Vagina (tissue), 2 donors: Measurements from ENCODE around the gene ERBB4. TPM values are rescaled to one million over a fixed set of nuclear protein-coding genes. Genes with fewer than 3 reads are reported as not detected.
"Not testable (repeated sequence)": the region's sequence is repeated elsewhere in the genome, so short reads cannot be mapped to it uniquely, and the experiment has no call there.

Source experiments
- DNase-seq, 2 donors: peaks; one replicate each; pipeline ENCODE4 v3.0.0-alpha.2; 2017; ENCODE audit errors: extremely low spot score in 2 of 2
- H3K27ac ChIP-seq: fragments of 200-600 bp; sonication (generic); one replicate; pipeline ENCODE4 v1.5.1; 2019
- H3K27me3 ChIP-seq: fragments of 200-600 bp; sonication (generic); one replicate; pipeline ENCODE4 v1.5.1; 2019
- H3K36me3 ChIP-seq, 2 donors: fragments of 200-600 bp; sonication (generic); one replicate each; pipeline ENCODE4 v1.5.1; 2017 to 2019
- H3K4me1 ChIP-seq: fragments of 200-600 bp; sonication (generic); one replicate; pipeline ENCODE4 v1.5.1; 2019
- H3K4me3 ChIP-seq, 2 donors: fragments of 200-600 bp; sonication (generic); 1 replicate in 1 of 2; 2 replicates in 1 of 2; pipeline ENCODE4 v1.5.1; 2016 to 2019
- H3K9me3 ChIP-seq: fragments of 200-600 bp; sonication (generic); one replicate; pipeline ENCODE4 v1.5.1; 2019
- POLR2A ChIP-seq, 2 donors: fragments of 450-650 bp; IDR thresholded peaks; one replicate each; pipeline ENCODE4 v1.6.1; 2017; ENCODE audit warnings: antibody characterized with exemption in 2 of 2, mild to moderate bottlenecking in 2 of 2, moderate library complexity in 2 of 2
- POLR2AphosphoS5 ChIP-seq, 2 donors: sonication (generic); formaldehyde crosslinking; IDR thresholded peaks; one replicate each; pipeline ENCODE4 v1.9.0; 2017; ENCODE audit warnings: antibody characterized with exemption in 2 of 2, mild to moderate bottlenecking in 2 of 2, low read depth in 1 of 2; ENCODE audit not compliant: insufficient read depth in 1 of 2
- intact Hi-C: fragments of 100-400 bp; cut with DNase I; formaldehyde crosslinking; loops from one replicate; pipeline ENCODE4 v1.15.1; 2023
- total RNA-seq: library from RNA; depleted of rRNA; stranded (reverse); fragments of >200 nt; gene quantifications from one replicate; pipeline ENCODE4 v1.2.3, GENCODE V29; 2016
- TF ChIP-seq, protein P1 (sequence below), 3 experiments: fragments of 450-650 bp in 2 of 3; fragments of 200-600 bp in 1 of 3; sonication (generic) in 1 of 3; IDR thresholded peaks; one replicate each; pipeline ENCODE4 v1.5.1; 2017 to 2019; ENCODE audit warnings: antibody characterized with exemption in 3 of 3, mild to moderate bottlenecking in 2 of 3, moderate library complexity in 2 of 3

The ERBB4 gene
- total RNA-seq, 1 donor from 2014 or later = 0.25 TPM

DNA sequence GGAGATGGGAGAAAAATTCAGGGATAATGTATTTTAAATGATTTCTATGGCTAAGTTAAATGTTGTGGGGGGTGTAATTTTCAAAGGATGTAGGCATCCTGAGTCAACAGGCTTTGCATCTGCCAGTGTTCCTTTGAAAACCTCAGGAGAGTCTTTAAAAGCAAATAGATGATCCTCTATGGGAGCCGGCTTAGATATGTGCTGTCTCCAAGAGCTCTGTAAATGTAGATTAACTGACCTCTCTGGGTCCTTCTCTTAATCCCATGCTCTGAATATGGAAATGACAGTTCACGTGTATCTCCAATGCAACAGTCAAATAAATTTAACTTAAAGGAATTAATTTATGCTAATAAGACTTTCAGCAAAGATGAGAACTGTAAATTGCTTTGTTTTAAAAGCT lies 292.7 kb downstream of the ERBB4 start:
- Histone ChIP-seq H3K4me1 (no peaks in the 10 kb centered on the region), H3K36me3 (no peaks in the 10 kb centered on the region), H3K27ac (no peak overlapping the region), H3K9me3 (no peaks in the 10 kb centered on the region), H3K27me3 (no peaks in the 10 kb centered on the region), H3K4me3 (no peak overlapping the region)
- DNase-seq = no peak
- intact Hi-C loops = no loop called here
- no peak for TF ChIP-seq POLR2A (IDR thresholded peaks at IDR 0.05)
- no peak for TF ChIP-seq POLR2AphosphoS5 (IDR thresholded peaks at IDR 0.05; ENCODE audit: insufficient read depth in 1 of 2, low read depth in 1 of 2)
- TF ChIP-seq, protein P1, sequence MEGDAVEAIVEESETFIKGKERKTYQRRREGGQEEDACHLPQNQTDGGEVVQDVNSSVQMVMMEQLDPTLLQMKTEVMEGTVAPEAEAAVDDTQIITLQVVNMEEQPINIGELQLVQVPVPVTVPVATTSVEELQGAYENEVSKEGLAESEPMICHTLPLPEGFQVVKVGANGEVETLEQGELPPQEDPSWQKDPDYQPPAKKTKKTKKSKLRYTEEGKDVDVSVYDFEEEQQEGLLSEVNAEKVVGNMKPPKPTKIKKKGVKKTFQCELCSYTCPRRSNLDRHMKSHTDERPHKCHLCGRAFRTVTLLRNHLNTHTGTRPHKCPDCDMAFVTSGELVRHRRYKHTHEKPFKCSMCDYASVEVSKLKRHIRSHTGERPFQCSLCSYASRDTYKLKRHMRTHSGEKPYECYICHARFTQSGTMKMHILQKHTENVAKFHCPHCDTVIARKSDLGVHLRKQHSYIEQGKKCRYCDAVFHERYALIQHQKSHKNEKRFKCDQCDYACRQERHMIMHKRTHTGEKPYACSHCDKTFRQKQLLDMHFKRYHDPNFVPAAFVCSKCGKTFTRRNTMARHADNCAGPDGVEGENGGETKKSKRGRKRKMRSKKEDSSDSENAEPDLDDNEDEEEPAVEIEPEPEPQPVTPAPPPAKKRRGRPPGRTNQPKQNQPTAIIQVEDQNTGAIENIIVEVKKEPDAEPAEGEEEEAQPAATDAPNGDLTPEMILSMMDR (IDR thresholded peaks at IDR 0.05) = no peak

DNA sequence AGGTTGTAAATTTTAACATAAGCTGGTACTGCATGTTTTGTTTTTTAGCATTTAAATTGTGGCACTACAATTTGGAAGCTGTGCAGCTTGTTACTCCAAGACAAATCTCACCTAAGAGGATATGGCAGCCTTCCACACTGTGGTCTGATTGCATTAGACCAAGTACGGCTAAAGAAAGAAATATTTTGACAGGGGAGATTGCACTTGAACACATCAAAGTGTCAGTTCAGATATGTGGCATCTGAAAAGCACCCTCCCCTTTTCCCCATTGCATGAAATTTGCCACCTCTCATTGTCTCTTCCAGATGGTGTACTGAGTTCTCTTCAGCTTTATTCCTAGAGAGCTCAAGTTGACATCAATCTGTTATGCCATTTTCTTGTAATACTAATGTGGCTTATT lies 295.9 kb downstream of the ERBB4 start:
- H3K27me3 ChIP-seq = no peaks in the 10 kb centered on the region
- no peak for DNase-seq
- intact Hi-C loops = no loop called here
- no peaks in the 10 kb centered on the region for H3K4me1 ChIP-seq
- TF ChIP-seq POLR2A (IDR thresholded peaks at IDR 0.05) (no peak), POLR2AphosphoS5 (IDR thresholded peaks at IDR 0.05; ENCODE audit: insufficient read depth in 1 of 2, low read depth in 1 of 2) (no peak)
- TF ChIP-seq, protein P1 (IDR thresholded peaks at IDR 0.05) = no peak
- no peak overlapping the region for H3K4me3 ChIP-seq
- no peak overlapping the region for H3K27ac ChIP-seq
- H3K9me3 ChIP-seq = no peaks in the 10 kb centered on the region
- H3K36me3 ChIP-seq = no peaks in the 10 kb centered on the region

DNA sequence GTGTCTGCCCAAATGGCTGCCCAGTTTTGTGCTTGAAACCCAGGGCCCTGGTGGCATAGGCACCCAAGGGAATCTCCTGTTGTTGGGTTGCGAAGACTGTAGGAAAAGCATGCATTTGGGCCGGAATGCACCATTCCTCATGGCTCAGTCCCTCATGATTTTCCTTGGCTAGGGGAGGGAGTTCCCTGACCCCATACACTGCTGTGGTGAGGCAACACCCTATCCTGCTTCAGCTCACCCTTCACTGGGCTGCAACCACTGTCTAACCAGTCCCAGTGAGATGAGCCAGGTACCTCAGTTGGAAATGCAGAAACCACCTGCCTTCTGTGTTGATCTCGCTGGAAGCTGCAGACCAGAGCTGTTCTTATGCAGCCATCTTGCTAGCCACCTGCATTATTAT lies 300.4 kb downstream of the ERBB4 start:
- intact Hi-C loops, H3K27ac ChIP-seq, H3K27me3 ChIP-seq, H3K36me3 ChIP-seq, DNase-seq, H3K4me1 ChIP-seq, H3K4me3 ChIP-seq, H3K9me3 ChIP-seq: not testable (repeated sequence)

DNA sequence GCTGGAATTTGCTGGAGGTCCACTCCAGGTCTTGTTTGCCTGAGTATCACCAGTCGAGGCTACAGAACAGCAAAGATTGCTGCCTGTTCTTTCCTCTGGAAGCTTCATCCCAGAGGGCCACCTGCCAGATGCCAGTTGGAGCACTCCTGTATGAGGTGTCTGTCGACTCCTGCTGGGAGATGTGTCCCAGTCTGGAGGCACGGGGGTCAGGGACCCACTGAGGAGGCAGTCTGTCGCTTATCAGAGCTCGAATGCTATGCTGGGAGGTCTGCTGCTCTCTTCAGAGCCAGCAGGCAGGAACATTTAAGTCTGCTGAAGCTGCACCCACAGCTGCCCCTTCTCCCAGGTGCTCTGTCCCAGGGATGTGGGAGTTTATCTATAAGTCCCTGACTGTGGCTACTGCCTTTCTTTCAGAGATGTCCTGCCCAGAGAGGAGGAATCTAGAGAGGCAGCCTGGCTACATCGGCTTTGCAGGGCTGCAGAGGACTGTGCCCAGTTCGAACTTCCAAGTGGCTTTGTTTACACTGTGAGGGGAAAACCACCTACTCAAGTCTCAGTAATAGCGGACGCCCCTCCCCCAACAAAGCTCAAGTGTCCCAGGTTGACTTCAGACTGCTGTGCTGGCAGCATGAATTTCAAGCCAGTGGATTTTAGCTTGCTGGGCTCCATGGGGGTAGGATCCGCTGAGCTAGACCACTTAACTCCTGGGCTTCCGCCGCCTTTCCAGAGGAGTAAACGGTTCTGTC lies 301.1 kb downstream of the ERBB4 start:
- no peaks in the 10 kb centered on the region for H3K9me3 ChIP-seq
- intact Hi-C loops = no loop called here
- no peak for DNase-seq

DNA sequence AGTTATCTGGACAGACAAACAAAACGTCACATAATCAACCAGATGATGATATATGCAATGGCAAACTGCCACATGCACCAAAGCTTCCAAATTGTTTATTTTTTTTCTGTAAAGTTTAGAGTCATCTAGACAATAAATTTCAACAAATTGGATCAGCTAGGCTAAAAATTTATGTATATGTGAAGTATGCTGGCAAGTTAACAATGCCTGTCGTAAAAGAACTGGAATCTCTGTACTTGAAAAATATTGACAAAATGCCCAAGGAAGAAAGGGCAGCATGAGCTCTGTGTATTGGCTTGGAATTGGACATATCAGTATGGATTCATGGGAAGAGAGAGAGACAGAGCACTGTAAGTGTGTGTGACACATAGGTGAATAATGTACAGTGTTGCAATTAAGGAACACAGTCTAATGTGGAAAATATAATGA lies 309.8 kb downstream of the ERBB4 start:
- H3K27me3 ChIP-seq = no peaks in the 10 kb centered on the region
- no peak overlapping the region for H3K4me3 ChIP-seq
- no peak for DNase-seq
- no peak overlapping the region for H3K27ac ChIP-seq
- no peaks in the 10 kb centered on the region for H3K9me3 ChIP-seq
- no peaks in the 10 kb centered on the region for H3K4me1 ChIP-seq
- TF ChIP-seq, protein P1 (IDR thresholded peaks at IDR 0.05) = no peak
- TF ChIP-seq POLR2AphosphoS5 (IDR thresholded peaks at IDR 0.05; ENCODE audit: insufficient read depth in 1 of 2, low read depth in 1 of 2) (no peak), POLR2A (IDR thresholded peaks at IDR 0.05) (no peak)
- intact Hi-C loops = no loop called here
- no peaks in the 10 kb centered on the region for H3K36me3 ChIP-seq

More for the DNA sequence above, 301.1 kb downstream of the ERBB4 start:
- no peaks in the 10 kb centered on the region for H3K36me3 ChIP-seq
- no peak overlapping the region for H3K4me3 ChIP-seq
- H3K27ac ChIP-seq = no peak overlapping the region
- no peaks in the 10 kb centered on the region for H3K4me1 ChIP-seq
- TF ChIP-seq POLR2AphosphoS5 (IDR thresholded peaks at IDR 0.05; ENCODE audit: insufficient read depth in 1 of 2, low read depth in 1 of 2) = no peak
- TF ChIP-seq POLR2A (IDR thresholded peaks at IDR 0.05) = no peak
- TF ChIP-seq, protein P1 (IDR thresholded peaks at IDR 0.05) = no peak
- no peaks in the 10 kb centered on the region for H3K27me3 ChIP-seq
